Measurements from ENCODE around the gene GHITM.

GRCh38 chr10:84147347-84147746, 8.0 kb downstream of the GHITM start:
- no peak for TF ChIP-seq EZH2 (IDR thresholded peaks at IDR 0.05; ENCODE audit: low read depth, unreplicated experiment)
- no peak for TF ChIP-seq CTCF (conservative IDR thresholded peaks at IDR 0.05; ENCODE audit: low read depth in 2 of 2)
- no peak for TF ChIP-seq REST (IDR thresholded peaks at IDR 0.05; ENCODE audit: unreplicated experiment)
- TF ChIP-seq EZH2phosphoT487 (IDR thresholded peaks at IDR 0.05; ENCODE audit: unreplicated experiment): no peak
- TF ChIP-seq CREB1 (CRISPR knock-in tag; IDR thresholded peaks at IDR 0.05; ENCODE audit: low read depth): no peak
- TF ChIP-seq NANOG (IDR thresholded peaks at IDR 0.05; ENCODE audit: borderline replicate concordance): no peak
- no peak for TF ChIP-seq POLR2AphosphoS5 (IDR thresholded peaks at IDR 0.05; ENCODE audit: low read depth)
- no peak for TF ChIP-seq JUNB (IDR thresholded peaks at IDR 0.05; ENCODE audit: unreplicated experiment)
- TF ChIP-seq ZNF331 (CRISPR knock-in tag; IDR thresholded peaks at IDR 0.05; ENCODE audit: low read depth): no peak
- TF ChIP-seq ETS1 (IDR thresholded peaks at IDR 0.05): no peak
- TF ChIP-seq STAT1 (IDR thresholded peaks at IDR 0.05; ENCODE audit: unreplicated experiment): no peak
- TF ChIP-seq ZNF114 (CRISPR knock-in tag; IDR thresholded peaks at IDR 0.05): no peak
